ENCODE results near the gene GFM2. TPM values are rescaled to one million over a fixed set of nuclear protein-coding genes. Genes with fewer than 3 reads are reported as not detected.

Gene GFM2
- total and polyA plus RNA-seq, 8 donors = 6.9 to 15.8 (median 10.4) TPM

DNA sequence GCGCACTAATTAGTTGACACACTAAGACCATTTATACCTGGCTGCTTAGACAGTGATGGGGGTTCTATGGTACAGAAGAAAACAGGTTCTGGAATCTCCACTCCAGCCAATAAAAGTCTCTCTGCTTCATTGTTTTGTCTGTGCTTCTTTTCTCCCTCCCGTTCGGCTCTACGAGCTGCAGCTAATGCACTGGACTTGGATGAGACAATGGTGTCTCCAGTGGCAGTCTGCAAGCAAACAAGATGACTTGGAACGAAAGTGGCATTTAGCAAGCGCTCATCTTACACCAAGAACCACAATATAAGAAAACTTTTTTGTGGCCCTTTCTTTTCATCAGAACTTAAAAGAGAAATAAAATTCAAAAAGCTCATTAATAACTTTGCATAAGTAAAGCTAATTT lies 30.2 kb downstream of the GFM2 start:
- Histone ChIP-seq H3K36me3 (peaks cover 2 to 21% (median 4%) of the 10 kb centered on the region in 3 donors), H3K27me3 (no peaks in the 10 kb centered on the region), H3K27ac (no peak overlapping the region), H3K4me3 (no peak overlapping the region), H3K4me1 (no peaks in the 10 kb centered on the region), H3K9me3 (no peaks in the 10 kb centered on the region)
- no peak for ATAC-seq
- no peak for FAIRE-seq
- intact Hi-C loops (cut with DNase I) = no loop called here
- no peak for DNase-seq
- TF ChIP-seq, protein P1, sequence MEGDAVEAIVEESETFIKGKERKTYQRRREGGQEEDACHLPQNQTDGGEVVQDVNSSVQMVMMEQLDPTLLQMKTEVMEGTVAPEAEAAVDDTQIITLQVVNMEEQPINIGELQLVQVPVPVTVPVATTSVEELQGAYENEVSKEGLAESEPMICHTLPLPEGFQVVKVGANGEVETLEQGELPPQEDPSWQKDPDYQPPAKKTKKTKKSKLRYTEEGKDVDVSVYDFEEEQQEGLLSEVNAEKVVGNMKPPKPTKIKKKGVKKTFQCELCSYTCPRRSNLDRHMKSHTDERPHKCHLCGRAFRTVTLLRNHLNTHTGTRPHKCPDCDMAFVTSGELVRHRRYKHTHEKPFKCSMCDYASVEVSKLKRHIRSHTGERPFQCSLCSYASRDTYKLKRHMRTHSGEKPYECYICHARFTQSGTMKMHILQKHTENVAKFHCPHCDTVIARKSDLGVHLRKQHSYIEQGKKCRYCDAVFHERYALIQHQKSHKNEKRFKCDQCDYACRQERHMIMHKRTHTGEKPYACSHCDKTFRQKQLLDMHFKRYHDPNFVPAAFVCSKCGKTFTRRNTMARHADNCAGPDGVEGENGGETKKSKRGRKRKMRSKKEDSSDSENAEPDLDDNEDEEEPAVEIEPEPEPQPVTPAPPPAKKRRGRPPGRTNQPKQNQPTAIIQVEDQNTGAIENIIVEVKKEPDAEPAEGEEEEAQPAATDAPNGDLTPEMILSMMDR (IDR thresholded peaks at IDR 0.05) = no peak
- 89 to 90% methylated on average over 6 of the region's 6 CpGs for WGBS, 2 donors

DNA sequence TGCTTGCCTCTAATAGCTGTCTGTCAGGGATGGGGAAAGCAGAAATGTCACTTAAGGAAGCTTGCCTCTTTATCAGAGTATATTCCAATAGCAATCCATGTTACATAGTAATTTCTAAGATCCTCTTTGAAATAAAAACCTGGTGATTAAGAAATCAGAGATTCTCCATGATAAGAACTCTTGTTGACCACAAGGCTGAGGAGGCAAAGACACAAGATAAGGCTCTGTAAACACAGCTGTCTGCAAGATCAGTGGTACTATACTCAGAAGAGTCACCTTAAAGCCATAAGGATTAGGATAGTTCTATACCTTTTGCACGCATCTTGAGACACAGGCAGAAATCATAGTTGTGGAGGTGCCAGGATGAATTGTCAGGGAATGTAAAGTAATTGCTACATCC lies 41.6 kb downstream of the GFM2 start:
- Histone ChIP-seq H3K36me3 (peaks cover 0 to 40% (median 4%) of the 10 kb centered on the region in 3 donors), H3K27me3 (no peaks in the 10 kb centered on the region), H3K4me3 (no peak overlapping the region), H3K27ac (no peak overlapping the region), H3K9me3 (no peaks in the 10 kb centered on the region), H3K4me1 (no peaks in the 10 kb centered on the region)
- ATAC-seq = no peak
- no peak for DNase-seq
- TF ChIP-seq, protein P1 (IDR thresholded peaks at IDR 0.05) = no peak
- no peak for FAIRE-seq
- WGBS, 2 donors = 92 to 95% methylated on average over 1 of the region's 1 CpG
- intact Hi-C loops (cut with DNase I) = no loop called here

DNA sequence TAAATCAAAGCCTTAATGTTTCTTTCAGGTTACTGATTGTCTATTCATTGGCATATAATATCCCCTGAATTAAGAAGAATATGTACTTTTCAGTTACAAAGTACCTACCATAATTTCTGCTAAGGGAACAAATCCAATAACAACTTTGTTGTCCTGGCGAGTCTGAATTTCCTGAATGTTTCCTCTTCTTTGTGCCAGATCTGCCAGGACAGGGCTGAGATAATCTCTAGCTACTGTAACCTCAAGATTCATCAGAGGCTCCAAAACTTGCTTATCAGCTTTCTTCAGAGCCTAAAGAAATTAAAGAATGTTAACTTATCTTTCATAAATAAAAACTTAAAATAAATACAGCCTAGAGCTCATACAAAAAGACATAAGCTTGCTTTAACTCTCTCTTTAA lies 44.6 kb downstream of the GFM2 start:
- Histone ChIP-seq H3K36me3 (peaks cover 0 to 50% (median 9%) of the 10 kb centered on the region in 3 donors), H3K4me1 (no peaks in the 10 kb centered on the region), H3K9me3 (no peaks in the 10 kb centered on the region), H3K27ac (peak overlapping the region in 1 of 4 donors; percentile 3), H3K27me3 (no peaks in the 10 kb centered on the region), H3K4me3 (no peak overlapping the region)
- DNase-seq = no peak
- ATAC-seq = peak in 3 of 4 donors; percentile 40 to 54 (median 47)
- TF ChIP-seq, protein P1 (IDR thresholded peaks at IDR 0.05) = no peak
- intact Hi-C loops (cut with DNase I) = no loop called here
- FAIRE-seq = no peak
- WGBS, 2 donors = 13 to 17% methylated on average over 1 of the region's 1 CpG

DNA sequence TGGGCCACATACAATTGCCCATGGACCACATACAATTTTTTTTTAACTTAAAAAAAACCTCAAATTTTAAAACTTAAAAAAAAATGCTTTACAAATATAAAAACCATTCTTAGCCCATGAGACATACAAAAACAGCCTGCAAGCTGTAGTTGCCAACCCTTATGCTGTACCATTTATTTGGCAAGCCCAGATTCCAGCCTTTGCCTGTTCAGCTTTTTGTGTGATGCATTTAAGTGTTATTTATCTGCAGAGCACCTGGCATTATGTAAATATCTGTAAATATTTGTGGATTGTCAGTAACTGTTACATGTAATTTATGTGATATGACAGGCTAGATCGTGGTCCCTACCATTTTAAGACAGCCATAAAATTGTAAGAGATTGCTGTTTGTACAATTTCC lies 49.3 kb downstream of the GFM2 start:
- 21 to 24% methylated on average over 1 of the region's 1 CpG for WGBS, 2 donors
- Histone ChIP-seq H3K4me1 (no peaks in the 10 kb centered on the region), H3K36me3 (peaks cover 0 to 30% (median 5%) of the 10 kb centered on the region in 3 donors), H3K27ac (no peak overlapping the region), H3K4me3 (no peak overlapping the region), H3K27me3 (no peaks in the 10 kb centered on the region), H3K9me3 (no peaks in the 10 kb centered on the region)
- DNase-seq = no peak
- intact Hi-C loops (cut with DNase I) = no loop called here
- ATAC-seq = no peak
- no peak for FAIRE-seq
- TF ChIP-seq, protein P1 (IDR thresholded peaks at IDR 0.05) = no peak

DNA sequence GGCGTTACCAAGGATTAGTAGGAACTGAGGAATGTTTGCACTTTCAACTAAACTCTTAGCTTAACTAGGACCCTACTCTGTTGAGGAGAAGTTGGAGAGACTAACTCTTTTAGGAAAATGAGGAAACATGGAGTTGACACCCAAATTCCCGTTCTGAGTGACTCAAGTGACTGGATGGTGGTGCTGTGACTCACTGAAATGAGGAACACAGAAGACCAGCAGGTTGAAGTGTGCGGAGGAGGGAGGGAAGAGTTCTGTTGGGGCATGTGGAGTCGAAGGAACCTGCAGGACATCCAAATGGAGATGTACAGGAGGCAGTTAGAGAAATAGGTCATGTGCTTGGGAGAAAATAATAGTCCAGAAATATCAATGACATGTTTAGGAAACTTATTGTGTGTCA lies 73.7 kb downstream of the GFM2 start:
- H3K4me1 ChIP-seq = no peaks in the 10 kb centered on the region
- no peak for ATAC-seq
- no peak overlapping the region for H3K27ac ChIP-seq
- peaks cover 0 to 28% (median 5%) of the 10 kb centered on the region in 3 donors for H3K36me3 ChIP-seq
- 90 to 98% methylated on average over 4 of the region's 4 CpGs for WGBS, 2 donors
- H3K27me3 ChIP-seq = no peaks in the 10 kb centered on the region
- intact Hi-C loops (cut with DNase I) = no loop called here
- DNase-seq = no peak
- no peak for FAIRE-seq
- no peaks in the 10 kb centered on the region for H3K9me3 ChIP-seq
- TF ChIP-seq, protein P1 (IDR thresholded peaks at IDR 0.05) = no peak
- no peak overlapping the region for H3K4me3 ChIP-seq
